HG03097 (cell line): ENCODE results near the gene MYO1E.
"Not testable (repeated sequence)": the region's sequence is repeated elsewhere in the genome, so short reads cannot be mapped to it uniquely, and the experiment has no call there.

Experiments used
- ATAC-seq: cut with Tn5 transposase; IDR thresholded peaks from one replicate; pipeline ENCODE4 v1.9.1; 2021; ENCODE audit not compliant: unreplicated experiment, low FRiP score

The MYO1E gene

GRCh38 chr15:59388670-59389069 is 16.0 kb upstream of the MYO1E start:
- ATAC-seq, result no peak

DNA sequence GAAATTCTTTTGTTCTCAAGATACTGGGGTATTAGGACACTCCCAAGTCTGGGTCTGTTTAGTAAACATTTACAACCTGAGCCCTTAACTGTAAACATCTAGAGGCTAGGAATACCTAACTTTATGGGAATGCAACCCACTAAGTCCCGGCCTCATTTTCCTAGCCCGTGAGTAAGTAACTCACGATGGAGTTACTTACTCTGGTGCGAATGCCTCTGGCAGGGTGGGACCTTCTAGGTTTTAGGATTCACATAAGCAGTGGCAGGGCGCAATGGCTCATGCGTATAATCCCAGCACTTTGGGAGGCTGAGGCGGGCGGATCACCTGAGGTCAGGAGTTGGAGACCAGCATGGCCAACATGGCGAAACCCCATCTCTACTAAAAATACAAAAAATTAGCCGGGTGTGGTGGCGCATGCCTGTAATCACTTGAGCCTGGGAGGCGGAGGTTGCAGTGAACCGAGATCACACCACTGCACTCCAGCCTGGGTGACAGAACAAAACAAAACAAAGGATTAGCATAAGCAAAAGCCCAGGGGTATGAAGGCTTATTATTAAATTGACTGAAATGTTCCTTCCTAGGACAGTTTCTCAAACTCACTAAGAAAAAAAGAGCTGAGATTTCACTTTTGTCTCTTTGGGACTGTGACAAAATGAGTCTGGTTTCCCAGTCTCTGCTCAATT is 14.7 kb upstream of the MYO1E start:
- ATAC-seq, result not testable (repeated sequence)

DNA sequence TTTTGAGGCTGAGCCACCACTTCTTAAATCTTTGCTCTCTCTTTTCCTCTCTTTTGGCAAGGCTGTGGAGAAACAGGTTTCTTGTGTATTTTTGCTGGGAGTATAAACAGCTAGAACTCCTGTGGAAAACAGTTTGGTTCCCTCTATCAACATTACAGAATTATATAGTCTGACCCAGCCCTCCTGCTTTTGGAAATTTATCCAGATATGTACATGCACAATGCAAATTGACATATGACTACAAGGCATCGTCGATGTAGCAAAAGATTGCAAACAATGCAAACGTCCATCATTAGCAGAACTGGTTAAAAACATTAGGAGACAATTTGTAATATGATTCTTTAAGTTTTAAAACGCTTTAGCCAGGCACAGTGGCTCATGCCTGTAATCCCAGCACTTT is 12.5 kb upstream of the MYO1E start:
- ATAC-seq, result no peak

DNA sequence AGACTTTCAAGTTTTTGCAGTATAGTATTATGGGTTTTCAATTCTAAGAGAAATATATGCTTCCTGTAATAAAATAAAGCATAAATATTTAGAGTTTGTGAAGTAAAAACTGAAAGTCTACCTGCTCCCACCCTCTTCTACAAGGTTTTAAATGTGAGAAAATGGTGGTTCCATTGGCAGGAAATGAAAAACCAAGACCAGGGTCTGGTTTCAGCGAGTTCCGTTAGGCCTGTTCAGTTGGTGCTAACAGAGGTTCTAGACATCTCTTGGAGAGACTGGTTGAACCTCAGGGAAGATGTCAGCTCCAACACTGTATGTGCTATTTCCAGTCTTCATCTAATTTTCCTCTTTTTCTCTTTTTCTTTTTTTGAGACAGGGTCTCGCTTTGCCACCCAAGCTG is 11.8 kb upstream of the MYO1E start:
- no peak for ATAC-seq

DNA sequence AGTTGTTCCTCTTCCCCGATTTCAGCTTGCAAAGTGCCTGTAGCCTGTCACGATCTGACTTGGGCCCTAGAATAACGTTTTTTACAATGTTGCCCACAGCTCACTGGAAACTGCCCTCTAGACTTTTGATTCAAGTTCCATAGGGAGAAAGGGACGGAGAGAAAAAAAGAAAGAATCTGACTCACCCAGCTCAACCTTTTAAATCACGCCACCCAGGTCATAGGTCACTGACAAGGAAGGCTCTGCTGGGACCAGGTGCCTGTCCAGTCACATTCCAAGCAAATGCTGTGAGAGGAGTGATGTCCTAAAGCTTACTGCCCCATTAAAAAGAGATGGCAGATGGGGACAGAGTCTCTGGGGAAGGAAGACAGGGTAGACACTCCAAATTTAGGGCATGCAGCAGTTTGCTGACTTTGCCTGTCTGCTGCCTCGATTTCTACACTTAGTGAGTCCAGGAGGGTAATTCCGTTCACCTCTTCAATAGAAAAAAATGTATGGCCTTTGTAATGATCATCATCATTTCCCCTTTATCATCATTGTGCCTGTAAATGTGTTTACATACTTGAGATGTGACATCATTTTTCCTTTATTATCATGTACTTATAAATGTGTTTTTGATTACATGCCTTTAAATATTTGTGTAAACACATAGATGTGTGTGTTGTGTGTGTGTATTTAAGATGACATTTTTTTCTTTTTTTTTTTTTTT is 8.4 kb upstream of the MYO1E start:
- ATAC-seq, result no peak

DNA sequence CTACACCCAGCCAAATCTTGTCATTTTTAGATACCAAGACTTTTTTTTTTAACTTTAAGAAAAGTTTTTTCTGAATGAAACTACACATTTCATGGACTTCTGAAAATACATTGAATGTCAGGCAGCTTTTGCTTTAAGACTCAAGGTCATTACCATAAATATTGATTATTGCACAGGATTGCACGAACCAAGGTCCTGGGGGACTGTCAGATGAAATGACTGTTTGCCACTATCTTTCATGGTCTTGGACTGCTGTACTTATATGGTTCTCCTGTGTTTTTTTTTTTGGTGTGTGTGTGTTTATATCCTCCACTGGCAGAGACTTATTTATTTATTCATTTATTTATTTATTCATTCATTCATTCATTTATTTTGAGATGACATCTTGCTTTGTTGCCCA is 6.9 kb upstream of the MYO1E start:
- ATAC-seq, result no peak

DNA sequence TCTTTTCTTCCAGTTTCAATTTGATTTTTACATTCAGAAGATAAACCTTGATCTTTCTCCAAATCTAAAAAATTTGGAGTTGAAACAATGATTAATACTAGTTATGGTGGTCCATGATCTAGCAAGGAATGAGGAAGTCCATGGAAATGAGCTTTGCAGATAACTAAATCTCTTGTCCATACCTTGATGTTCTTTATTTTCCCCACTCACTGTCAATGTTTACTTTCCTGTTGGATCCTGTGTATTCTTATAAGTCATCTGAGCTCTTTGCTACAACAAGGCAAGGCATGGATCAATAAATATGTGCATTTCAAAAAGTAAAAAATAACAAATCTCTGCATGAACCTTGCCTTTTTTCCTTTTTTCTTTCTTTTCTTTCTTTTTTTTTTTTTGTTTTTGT is 6.2 kb upstream of the MYO1E start:
- ATAC-seq, result no peak

- ATAC-seq, result no peak
Measured at GRCh38 chr15:59377924-59378323, 5.3 kb upstream of the MYO1E start.

DNA sequence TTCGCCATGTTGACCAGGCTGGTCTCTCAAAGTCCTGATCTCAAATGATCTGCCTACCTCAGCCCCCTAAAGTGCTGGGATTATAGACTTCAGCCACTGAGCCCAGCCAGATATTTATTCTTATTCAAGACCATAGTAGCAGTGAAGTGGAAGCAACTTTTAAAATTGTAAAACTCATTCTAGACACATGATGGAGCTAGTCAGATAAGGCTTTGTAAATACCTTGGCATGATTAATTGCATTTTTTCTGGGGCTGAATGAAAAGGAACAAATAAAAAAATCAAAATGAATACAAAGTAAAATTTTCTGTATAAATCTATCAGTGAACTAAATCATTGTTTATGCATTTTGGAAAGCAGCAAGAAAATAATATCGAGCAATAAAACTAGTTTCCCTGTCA is 4.1 kb upstream of the MYO1E start:
- ATAC-seq, result no peak

DNA sequence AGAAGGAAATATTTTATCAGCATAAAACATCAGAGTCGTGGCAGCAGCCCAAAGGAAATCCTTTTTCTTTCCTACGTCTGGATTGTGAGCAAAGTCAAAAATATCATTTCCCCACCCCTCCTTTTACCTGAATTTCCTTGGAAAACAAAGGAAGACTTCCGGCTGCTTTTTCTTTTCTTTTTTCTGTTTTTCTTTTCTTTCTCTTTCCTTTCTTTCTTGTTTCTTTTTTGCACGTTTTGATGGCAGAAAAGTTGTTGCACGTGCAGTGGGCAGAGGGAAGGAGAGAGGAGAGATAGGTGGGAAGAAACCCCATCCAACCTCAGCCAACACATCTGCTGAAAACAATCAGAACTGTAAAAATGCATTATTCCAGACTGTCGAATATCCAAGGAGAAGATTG is 544 bp upstream of the MYO1E start:
- ATAC-seq, result no peak

DNA sequence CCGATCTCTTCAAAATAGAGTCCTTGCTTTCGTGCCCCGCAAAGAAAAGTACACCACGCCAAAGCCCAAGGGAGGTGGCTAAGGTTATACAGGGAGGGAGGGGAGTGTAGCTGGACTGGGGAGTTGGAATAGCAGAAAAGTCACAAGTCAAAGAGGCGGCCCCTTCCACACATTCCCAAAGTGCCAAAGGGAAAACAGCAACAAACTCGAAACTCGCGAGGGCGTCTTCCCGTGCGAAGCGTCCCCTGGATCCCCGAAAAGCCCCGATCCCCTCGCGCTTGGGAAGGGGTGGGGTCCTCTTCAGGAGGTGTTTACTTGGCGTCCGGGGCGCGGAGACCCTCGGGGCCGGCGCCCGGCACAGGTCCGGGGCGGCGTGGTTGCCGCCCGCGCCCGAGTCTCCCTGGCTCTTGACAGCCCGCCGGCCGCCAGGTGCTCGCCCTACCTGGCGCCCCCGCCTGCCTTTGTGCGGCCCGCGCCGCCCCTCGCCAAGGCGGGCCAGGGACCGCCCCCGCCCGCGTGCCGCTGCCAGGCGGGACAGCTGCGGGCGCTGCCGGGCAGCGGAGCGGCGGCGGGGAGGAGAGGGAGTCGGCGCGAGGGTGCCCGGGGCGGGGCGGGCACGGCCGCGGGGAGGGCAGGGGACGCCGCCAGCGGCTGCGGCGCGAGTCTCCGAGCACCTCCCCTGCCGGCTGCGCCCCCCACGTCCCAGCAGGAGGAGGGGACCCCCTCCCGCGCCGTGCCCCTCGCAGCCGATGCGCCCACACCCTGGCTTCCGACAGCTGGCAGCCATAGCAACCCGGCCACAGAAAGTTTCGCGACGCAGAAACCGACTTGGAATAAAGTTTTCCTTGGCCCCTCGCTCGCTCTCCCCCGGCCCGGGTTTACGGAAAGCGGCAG is 966 bp downstream of the MYO1E start:
- peak; percentile 17 for ATAC-seq

GRCh38 chr15:59369597-59369996 is 3.1 kb downstream of the MYO1E start:
- no peak for ATAC-seq

DNA sequence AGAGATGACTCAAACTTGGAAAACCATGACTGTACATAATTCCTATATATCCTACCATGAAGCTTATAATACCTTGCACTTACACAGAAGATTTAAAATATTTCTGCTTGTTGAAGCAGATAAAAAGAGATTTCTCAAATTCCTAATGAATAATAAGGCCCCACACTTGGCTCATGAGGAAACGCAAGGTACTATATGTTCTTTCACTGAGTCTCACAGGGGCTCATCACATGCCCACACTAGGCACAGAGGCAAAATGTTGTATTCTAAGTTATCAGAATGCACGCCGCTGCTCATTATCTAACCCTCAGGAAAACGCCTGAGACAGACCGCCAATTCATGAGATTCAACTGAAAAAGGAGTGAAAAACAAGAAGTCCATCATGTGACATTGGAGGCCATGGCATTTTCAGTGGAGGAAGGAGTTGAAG is 5.6 kb downstream of the MYO1E start:
- ATAC-seq, result no peak

- no peak for ATAC-seq
Measured at GRCh38 chr15:59366333-59367021, 6.2 kb downstream of the MYO1E start.

- no peak for ATAC-seq
Measured at GRCh38 chr15:59364248-59364647, 8.4 kb downstream of the MYO1E start.

- no peak for ATAC-seq
Measured at GRCh38 chr15:59362331-59362730, 10.3 kb downstream of the MYO1E start.

DNA sequence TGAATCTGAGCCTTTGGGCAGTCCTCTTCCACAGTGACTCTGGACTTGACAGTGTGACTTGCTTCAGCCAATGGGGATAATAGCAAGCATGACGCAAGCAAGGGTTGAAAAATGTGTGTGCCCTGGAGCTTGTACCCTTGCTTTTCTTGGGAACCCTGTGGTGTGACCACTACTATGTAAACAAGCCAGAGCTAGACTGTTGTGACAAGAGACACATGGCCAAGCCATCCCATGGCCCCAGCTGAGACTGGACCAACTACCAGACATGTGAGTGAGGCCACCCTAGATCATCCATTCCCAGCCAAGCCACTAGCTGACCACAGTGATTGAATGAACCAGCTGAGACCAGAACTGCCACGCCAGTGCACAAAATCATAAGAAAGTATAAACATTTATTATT is 11.8 kb downstream of the MYO1E start:
- no peak for ATAC-seq

- ATAC-seq, result no peak
Measured at GRCh38 chr15:59360305-59360704, 12.4 kb downstream of the MYO1E start.

- ATAC-seq, result no peak
Measured at GRCh38 chr15:59355730-59356129, 16.9 kb downstream of the MYO1E start.

DNA sequence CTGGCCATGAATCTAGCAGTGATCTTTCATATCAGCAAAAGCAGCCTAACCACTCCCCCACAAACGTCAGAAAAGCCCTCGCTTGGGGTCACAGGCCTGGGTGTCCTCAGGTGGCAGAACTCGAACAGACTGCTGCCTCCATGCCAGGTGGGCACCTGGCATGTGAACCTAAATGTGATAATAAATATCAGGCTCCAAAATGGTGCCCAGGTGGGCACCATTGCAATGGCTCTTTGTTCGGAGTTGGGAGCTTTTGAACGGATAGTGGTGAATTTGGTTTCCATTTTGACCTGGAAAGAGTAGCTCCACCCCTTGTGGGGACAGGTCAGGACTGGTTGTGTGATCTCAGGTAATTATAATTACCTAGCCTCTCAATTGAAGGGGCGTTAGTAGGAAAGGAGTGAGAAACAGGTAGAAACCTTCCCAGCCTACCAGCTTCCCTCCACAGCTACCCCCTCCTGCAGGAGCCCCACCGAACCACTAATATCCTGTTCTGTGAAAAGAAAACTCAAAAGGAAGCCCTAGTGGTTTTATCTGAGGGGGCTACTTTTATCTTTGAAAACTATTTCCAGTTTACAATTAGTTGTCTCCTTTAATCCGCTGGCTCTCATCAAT is 18.1 kb downstream of the MYO1E start:
- no peak for ATAC-seq
